Measurements from ENCODE around the gene MAPK6.

DNA sequence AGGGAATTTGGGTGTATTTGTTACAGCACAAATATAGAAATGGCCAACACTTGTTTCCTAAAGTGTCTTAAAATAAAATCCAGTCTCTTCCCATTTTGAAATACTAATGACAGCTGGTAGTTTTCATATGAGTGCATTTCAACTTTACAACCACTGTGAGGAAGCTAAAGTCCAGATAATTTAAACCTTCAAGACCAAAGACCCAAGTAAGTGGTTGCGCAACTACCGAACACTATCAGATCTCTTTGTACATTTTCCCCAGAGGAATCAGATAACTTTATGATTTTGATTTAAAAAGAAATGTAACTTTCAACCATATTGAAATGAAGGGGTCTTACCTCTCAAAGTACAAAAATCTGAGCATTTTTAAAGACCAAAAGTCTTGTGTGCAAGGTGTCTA is 79.3 kb downstream of the MAPK6 start:
- TF ChIP-seq, protein P1, sequence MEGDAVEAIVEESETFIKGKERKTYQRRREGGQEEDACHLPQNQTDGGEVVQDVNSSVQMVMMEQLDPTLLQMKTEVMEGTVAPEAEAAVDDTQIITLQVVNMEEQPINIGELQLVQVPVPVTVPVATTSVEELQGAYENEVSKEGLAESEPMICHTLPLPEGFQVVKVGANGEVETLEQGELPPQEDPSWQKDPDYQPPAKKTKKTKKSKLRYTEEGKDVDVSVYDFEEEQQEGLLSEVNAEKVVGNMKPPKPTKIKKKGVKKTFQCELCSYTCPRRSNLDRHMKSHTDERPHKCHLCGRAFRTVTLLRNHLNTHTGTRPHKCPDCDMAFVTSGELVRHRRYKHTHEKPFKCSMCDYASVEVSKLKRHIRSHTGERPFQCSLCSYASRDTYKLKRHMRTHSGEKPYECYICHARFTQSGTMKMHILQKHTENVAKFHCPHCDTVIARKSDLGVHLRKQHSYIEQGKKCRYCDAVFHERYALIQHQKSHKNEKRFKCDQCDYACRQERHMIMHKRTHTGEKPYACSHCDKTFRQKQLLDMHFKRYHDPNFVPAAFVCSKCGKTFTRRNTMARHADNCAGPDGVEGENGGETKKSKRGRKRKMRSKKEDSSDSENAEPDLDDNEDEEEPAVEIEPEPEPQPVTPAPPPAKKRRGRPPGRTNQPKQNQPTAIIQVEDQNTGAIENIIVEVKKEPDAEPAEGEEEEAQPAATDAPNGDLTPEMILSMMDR (IDR thresholded peaks at IDR 0.05): no peak
- TF ChIP-seq POLR2A (IDR thresholded peaks at IDR 0.05): no peak

All from breast epithelium (tissue), 3 donors.